ENCODE measurements around the gene TMEM238.

TMEM238 gene

GRCh38 chr19:55345818-55346724 is 38.0 kb downstream of the TMEM238 start:
- no peak for DNase-seq (ENCODE audit: low read depth in 1 of 2, low spot score in 1 of 2)

GRCh38 chr19:55345101-55345817 is 38.8 kb downstream of the TMEM238 start:
- Histone ChIP-seq H3K4me3 (replicated peaks; ENCODE audit: insufficient read depth, low read length) (no peak overlapping the region), H3K27ac (replicated peaks) (no peak overlapping the region), H3K27me3 (ENCODE audit: insufficient read depth, poor library complexity, severe bottlenecking) (no peaks in the 10 kb centered on the region)
- TF ChIP-seq CTCF (IDR thresholded peaks at IDR 0.05; ENCODE audit: insufficient read depth, low read length) = no peak
- no peak for DNase-seq (ENCODE audit: low read depth in 1 of 2, low spot score in 1 of 2)

More at GRCh38 chr19:55345818-55346724, 38.0 kb downstream of the TMEM238 start:
- TF ChIP-seq SPI1 (IDR thresholded peaks at IDR 0.05; ENCODE audit: borderline replicate concordance, low read depth) = no peak
- no peak for TF ChIP-seq CTCF (IDR thresholded peaks at IDR 0.05; ENCODE audit: insufficient read depth, low read length)
- H3K27ac ChIP-seq (replicated peaks) = no peak overlapping the region
- no peak overlapping the region for H3K4me3 ChIP-seq (replicated peaks; ENCODE audit: insufficient read depth, low read length)
- no peaks in the 10 kb centered on the region for H3K27me3 ChIP-seq (ENCODE audit: insufficient read depth, poor library complexity, severe bottlenecking)

- Histone ChIP-seq H3K27ac (replicated peaks) (no peak overlapping the region), H3K27me3 (ENCODE audit: insufficient read depth, poor library complexity, severe bottlenecking) (no peaks in the 10 kb centered on the region), H3K4me3 (replicated peaks; ENCODE audit: insufficient read depth, low read length) (no peak overlapping the region)
- TF ChIP-seq GABPA (IDR thresholded peaks at IDR 0.05; ENCODE audit: low read depth) (no peak), REST (IDR thresholded peaks at IDR 0.05; ENCODE audit: insufficient replicate concordance, low read depth) (no peak), SPI1 (IDR thresholded peaks at IDR 0.05; ENCODE audit: borderline replicate concordance, low read depth) (no peak), POLR2AphosphoS5 (IDR thresholded peaks at IDR 0.05; ENCODE audit: low read depth) (no peak), CTCF (IDR thresholded peaks at IDR 0.05; ENCODE audit: insufficient read depth, low read length) (no peak)
- DNase-seq (ENCODE audit: low read depth in 1 of 2, low spot score in 1 of 2) = no peak
Observed at GRCh38 chr19:55344444-55344843, 39.6 kb downstream of the TMEM238 start.

GRCh38 chr19:55341595-55342531 is 42.2 kb downstream of the TMEM238 start:
- DNase-seq (ENCODE audit: low read depth in 1 of 2, low spot score in 1 of 2) = no peak
- Histone ChIP-seq H3K4me3 (replicated peaks; ENCODE audit: insufficient read depth, low read length) (no peak overlapping the region), H3K27ac (replicated peaks) (no peak overlapping the region), H3K27me3 (ENCODE audit: insufficient read depth, poor library complexity, severe bottlenecking) (no peaks in the 10 kb centered on the region)
- TF ChIP-seq POLR2AphosphoS5 (IDR thresholded peaks at IDR 0.05; ENCODE audit: low read depth) (no peak), GABPA (IDR thresholded peaks at IDR 0.05; ENCODE audit: low read depth) (no peak), CTCF (IDR thresholded peaks at IDR 0.05; ENCODE audit: insufficient read depth, low read length) (no peak), SPI1 (IDR thresholded peaks at IDR 0.05; ENCODE audit: borderline replicate concordance, low read depth) (no peak), REST (IDR thresholded peaks at IDR 0.05; ENCODE audit: insufficient replicate concordance, low read depth) (no peak)
